NCI-H69 (cell line): ENCODE results near the gene SEMG1.
A peak's percentile ranks its signal among the peaks of the same experiment; 100 is the strongest.

ENCODE experiments used
- DNase-seq: peaks from one replicate; lab custom pipeline; 2025; lab: John Stamatoyannopoulos, UW

SEMG1 gene, protein sequence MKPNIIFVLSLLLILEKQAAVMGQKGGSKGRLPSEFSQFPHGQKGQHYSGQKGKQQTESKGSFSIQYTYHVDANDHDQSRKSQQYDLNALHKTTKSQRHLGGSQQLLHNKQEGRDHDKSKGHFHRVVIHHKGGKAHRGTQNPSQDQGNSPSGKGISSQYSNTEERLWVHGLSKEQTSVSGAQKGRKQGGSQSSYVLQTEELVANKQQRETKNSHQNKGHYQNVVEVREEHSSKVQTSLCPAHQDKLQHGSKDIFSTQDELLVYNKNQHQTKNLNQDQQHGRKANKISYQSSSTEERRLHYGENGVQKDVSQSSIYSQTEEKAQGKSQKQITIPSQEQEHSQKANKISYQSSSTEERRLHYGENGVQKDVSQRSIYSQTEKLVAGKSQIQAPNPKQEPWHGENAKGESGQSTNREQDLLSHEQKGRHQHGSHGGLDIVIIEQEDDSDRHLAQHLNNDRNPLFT

DNA sequence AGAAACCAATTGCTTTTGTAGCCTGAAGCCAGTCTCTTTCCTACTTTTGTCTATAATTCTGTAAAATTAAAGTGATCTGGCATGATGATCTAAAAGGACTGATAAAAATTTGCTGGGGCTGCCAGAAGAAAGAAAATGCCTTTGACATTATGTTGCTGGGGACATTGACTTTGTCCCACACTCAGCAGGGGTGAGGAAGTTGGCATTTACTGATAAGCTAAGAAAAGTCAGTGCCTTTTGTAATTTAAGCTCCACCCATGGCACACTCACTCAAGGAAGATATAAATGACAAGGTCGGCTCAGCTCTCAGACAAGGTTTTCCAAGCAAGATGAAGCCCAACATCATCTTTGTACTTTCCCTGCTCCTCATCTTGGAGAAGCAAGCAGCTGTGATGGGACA is at the start of gene SEMG1:
TSS of gene SEMG1 (plus strand) at position 309 of the 400 bp plus-strand sequence. CDS start at position 330, 21 bp downstream.
- DNase-seq: no peak

DNA sequence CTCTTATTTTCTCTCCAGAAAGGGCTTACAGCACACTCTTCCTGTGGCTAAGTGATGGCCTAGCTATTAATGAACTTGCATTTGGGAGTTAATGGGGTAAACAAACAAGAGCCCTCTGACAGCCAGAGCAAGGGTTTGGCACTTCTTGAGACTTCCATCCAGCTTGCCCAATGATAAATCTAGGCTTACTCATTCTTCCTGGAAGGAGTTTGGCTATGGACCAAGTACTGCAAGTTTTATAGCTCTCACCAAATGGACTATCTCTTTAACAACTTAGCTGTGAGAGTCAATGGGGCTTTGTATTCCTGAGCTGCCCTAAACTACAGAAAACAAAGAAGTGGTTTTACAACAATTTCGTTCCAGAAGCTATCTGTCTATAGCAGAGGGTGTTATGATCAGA is 48.9 kb upstream of the SEMG1 start:
- DNase-seq: no peak

DNA sequence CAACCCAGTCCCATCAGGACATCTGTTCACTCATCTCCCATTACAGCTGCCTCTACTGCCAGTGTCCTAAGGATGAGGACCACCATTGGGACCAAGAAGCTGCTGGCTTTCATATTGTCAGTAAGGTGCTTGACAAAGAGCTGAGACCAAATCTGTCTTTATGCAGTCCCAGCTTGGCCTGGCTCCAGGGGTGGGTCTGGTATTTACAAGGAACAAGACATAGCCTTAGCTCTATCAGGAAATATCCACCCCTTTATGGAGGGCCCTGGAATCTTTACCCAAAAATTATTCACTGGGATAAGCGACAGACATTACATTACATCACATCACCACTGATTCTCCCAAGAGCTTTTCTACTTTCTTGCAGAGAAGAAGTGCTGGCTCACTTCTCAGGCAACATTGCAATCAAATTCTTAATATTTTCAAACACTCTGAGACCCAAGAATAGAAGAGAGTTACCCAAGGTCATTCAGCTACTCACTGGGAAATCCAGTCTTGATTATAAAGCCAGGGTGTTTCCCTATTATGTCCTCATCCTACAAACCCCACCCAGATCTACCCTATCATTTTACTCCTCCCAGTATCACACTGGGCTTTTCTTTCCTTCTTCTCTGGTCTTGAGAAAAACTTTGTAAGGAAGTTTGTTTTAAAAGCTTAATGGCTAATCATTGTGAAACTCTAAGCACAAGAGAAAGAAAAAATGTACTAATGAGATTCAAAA is 43.6 kb upstream of the SEMG1 start:
- DNase-seq: no peak

DNA sequence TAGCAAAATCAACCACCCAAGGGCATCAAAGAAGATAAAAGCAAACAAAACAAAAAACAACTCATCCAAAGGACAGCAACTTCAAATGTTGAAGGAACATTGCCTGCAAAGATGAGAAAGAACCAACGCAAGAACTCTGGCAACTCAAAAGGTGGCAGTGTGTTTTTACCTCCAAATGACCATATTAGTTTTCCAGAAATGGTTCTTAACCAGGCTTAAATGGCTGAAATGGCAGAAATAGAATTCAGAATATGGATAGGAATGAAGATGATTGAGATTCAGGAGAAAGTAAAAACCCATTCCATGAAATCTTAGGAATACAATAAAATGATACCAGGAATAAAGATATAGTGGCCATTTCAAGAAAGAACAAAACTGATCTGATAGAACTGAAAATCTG is 41.9 kb upstream of the SEMG1 start:
- no peak for DNase-seq

DNA sequence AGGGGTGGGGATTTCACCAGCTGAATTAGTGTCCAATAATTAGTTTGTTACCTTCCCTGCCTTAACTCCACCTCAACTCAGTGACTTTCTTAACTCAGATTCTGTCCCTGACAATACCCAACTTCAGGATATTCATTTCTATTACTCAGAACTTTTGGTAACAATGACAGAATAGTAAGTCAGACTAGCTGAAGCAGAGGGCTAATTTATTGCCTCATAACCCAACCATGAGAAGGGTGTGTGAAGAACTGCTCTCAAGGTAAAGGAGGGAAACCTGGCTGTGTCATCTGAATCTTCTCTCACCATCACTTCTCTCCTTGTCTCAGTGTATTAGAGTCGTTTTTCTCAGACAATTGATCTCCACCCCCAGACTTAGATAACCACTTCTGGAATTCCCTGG is 33.3 kb upstream of the SEMG1 start:
- no peak for DNase-seq

DNA sequence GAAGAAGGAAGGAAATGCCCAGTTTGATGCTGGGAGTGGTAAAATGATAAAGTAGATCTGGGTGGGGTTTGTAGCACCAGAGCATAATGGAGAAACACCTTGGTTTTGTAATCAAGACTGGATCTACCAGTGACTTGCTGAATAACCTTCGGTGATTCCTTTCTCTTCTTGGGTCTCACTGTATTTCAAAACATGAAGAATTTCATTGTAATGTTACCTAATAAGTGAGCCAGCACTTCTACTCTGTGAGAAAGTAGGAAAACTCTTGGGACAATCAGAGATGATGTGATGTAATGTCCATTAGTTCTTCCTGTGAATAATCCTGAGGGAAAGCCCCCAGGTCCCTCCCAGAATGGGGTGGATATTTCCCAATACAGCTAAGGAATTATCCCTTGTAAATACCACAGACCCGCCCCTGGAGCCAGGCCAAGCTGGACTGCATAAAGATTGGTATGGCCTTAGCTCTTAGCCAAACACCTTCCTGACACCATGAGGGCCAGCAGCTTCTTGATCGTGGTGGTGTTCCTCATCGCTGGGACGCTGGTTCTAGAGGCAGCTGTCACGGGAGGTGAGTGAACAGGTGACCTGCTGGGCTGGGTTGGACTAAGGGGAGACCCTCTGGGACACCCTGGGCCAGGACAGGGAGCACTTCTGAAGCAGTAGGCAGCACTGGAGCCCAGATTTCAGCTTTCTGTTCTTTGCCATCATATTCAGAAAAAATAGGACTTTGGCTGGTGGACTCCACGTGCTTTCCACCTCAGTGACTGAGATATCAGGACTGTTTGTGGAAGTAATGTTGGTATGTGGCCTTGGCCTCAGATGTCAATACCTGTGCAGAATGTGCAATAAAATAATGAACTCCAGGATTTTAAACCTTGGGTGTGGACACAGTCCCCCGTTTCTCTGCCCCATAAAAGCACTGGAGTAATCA is 32.1 kb upstream of the SEMG1 start, which contains the start of gene PI3:
TSS of gene PI3 (plus strand) at position 469 of the 931 bp plus-strand sequence. CDS start at position 490, 21 bp downstream.
- no peak for DNase-seq

DNA sequence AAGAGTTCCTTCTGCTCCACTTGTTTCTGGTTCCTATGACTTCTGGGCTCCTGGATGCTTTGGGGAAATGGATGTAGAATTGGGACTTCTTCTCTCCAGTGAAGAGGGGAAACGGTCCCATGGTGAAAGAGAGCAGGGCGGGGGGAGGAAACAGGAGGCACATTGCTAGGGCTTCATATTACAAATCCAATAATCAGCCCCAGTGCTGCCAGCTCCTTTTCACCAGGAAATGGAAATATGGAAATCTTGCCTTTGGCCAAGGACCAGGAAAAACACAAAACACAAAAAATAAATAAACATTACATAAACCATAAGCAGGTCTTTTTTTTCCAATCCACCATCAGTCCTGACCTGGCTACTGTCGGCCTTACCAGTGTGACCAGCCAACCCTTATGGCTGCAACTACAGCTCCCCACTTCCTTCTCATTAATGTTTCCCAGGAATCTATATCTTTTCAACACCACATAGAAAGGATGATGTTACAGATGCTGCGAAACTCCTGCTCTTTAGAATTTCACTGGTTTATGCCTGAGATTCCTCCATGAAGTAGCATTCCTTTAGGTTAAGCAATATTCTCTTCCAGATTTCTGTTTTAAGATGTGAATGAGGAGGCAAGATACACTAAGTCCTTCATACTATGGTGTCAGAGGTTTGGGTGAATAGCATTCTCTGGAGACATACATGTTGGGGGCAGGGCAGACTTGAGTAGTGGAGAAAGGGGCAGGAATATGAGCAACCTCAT is 30.1 kb upstream of the SEMG1 start:
- no peak for DNase-seq

DNA sequence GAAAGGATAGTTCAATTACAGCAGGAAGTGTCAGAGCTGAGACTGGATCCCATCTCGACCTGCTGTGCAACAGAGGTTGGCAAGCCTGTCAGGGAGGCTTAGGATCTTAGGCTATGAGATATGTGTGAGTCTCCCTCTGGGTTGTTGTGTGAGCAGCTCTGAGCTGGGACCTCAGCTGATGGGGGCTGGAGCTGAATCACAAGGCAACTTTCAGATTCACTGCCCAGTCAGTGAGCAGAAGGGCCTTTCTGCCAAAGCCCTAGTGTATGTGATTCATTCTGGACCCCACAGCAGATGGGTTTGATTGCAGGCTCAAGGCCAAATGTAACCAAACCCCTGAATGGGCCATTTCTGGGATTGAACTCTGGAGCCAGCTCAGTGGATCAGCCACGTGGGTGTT is 27.7 kb upstream of the SEMG1 start:
- DNase-seq: no peak

DNA sequence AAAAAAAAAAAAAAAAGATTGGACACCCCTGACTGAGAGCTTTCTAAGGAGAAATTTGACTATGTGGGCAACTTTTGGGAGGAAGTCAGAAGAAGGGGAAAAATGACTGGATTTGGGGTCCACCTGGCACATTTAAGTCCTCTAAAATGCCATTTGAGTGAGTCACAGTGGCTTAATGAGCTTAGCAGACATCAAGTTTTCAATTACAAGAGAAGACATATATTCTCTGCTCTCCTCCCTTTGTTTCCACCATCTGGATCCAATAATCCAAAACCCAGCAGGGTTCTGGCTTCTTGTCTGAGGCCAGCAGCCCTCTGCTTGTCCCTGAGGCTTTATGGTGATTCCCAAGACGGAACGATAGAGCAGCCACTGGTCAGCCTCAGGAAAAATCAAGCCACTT is 25.2 kb upstream of the SEMG1 start:
- peak; percentile 61 for DNase-seq

DNA sequence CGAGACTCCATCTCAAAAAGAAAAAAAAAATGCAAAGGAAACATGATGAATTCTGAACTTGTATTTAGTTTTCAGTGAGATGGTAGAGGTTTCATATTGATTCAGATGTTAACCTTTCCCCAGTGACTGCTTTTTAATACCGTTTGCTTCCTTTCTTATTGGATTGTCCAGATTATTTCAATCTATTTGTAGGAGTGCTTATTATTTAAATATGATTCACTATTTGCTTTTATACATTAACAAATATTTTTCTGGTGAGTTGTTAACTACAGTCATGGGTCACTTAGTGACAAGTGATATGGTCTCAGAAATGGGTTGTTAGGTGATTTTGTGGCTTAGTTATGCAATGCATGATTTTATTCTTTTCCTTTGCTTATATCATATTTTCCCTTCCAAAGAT is 23.7 kb upstream of the SEMG1 start:
- DNase-seq: no peak

DNA sequence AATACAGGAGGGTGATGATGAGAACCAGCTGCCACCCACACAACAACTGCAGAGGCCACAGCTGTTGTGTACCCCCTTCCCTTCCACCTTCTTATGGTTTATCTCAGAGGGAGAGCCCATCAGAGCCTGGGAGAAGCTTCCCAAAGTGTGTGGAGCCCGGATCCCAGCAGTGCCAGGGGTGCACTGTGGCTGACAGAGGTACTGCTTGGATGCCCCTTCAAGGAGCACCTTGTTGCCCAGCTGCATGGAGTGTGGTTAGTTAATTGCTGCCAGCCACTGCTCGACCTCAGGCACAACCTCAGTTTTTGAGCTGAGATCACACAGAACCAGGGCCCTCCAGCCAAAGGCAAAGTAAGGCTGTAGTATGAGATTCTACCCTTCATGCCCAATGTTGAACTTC is 19.1 kb upstream of the SEMG1 start:
- no peak for DNase-seq

DNA sequence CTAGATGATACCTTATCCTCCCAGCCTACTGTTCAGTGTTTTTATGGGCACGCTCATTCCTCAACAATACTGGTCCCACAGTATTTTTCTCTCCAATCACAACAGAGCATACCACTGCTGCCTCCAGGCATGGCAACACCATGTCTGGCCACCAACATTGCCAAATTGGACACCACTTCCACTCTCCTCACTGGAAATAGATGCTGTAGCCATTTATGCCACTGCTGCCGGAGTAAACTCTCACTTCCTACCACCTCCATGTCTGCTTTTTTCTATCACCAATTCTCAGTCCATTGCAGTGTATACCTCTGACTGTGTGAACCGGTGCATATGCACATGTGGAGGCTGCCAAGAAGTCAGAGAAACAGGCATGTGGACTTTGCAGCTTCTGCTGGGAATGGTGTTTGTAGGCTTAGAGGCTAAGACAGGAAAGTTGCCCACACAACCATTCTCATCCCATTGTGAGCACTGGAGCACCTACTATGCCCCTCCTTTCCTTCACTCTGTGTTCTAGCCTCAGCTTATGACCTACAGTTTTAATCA is 17.7 kb upstream of the SEMG1 start:
- no peak for DNase-seq

DNA sequence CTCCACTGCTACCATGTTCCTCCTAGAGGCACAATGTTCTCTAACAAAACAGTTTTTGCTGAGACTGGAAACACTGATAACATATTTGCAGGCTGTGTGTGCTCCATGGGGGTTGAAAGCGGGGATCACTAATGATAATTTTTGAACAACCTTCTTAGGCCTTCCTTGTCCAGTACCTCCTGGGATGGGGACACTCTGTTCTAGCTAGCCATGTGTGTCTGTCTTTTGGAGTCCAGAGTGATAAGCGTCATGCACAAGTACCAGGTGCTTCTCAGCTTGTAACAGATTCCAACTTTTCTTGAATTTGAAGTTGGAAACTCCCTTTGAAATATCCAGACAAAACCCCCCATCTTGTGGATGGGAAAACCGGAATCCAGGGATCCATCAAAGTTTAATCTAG is 17.0 kb upstream of the SEMG1 start:
- no peak for DNase-seq

DNA sequence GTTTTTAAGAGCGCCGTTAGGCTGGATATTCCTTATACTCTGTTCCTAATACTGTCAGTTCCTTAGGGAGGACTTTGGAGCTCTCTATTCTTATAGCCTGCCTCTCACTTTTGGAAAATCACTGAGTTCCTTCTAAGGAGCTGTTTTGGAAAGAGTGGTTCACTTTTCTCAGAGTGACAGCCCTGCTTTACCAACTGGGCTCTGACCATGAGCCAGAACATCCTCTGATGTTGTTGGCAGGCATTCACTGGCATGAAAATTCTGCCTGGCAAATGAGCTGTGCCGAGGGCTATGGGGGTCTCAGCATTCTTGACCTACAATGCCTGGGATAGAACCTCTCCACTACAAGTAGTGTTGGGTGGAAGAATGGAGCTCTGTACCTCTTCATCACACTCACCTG is 14.9 kb upstream of the SEMG1 start:
- DNase-seq: no peak

DNA sequence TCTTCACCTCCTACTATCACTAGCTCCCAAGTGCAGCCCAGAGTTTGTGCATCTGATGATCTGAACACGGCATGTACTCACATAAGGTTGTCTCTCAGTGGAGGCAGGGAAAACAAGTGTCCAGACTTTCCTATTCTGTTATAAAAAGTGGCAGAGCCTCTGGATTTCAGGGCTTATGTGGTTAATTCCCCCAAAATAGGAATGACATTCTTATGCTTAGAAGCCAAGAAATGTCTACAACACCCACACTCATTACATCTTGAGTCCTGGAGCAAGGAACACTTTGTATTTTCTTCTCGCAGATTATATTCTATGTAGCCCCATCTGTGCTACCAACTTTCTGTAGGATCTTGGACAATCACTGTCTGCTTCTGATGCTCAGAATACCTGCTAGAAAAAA is 13.5 kb upstream of the SEMG1 start:
- no peak for DNase-seq

DNA sequence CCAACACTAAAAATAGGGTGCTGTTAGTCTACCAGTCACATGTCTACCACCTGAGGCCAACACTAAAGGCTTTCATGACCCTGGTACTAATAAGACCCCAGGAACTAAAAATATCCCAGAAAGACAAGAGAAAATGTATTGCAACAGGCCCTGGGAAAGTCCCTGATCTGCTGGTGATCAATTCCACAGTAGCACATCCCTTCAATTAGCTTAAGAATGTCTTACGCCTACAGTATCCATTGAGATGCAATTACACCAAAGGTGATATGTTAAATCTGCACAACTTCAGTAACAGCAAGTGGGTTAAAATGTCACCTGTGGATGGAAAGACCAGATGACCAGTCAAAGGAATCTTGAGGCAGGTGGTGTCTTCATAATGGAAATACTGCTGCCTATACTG is 3.1 kb downstream of the SEMG1 start:
- no peak for DNase-seq

DNA sequence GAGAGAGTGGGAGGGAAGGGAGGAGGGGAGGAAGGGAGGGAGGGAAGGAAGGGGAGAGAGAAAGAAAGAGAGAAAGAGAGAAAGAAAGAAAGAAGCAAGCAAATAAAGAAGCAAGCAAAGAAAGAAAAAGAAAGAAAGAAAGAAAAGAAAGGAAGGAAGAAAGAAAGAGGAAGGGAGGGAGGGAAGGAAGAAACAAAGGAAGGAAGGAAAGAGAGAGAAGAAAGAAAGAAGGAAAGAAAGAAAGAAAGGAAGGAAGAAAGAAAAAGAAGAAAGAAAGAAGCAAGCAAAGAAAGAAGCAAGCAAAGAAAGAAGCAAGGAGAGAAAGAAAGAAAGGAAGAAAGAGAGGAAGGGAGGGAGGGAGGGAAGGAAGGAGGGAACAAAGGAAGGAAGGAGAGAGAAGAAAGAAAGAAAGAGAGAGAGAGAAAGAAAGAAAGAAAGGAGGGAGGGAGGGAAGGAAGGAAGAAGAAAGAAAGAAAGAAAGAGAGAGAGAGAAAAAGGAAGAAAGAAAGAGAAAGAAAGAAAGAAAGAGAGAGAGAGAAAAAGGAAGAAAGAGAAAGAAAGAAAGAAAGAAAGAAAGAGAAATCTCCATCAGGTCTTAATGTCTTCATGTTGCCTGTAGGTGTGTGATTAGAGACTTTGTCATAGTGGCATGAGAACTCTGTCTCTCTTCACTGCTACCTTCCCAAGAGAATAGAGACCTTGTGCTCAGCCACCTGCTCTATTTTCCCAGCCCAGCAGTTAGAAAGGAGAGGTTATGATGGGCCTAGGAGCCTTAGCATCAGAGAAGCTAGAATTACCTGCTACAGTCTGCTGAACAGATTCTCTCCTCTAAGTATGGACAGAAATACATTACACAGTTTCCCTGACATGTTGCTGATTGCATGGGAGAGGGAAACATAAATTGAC is 5.0 kb downstream of the SEMG1 start:
- DNase-seq: no peak

DNA sequence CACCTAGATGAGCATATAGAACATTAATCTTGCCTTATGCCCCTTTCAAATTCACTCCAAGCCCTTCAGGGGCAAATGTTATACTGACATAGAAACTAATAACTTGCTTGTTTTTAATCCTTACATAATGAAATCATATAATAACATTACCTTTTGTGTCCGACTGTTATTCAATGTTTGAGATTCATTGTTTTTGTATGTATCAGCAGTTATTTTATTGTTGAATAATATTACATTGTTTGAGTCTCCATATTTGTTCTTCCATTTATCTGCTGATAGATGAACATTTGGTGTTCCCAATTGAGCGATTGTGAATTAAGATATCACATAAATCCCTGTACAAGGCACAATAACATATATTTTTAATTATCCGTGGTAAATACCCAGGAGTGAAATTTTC is 6.0 kb downstream of the SEMG1 start:
- DNase-seq: no peak

DNA sequence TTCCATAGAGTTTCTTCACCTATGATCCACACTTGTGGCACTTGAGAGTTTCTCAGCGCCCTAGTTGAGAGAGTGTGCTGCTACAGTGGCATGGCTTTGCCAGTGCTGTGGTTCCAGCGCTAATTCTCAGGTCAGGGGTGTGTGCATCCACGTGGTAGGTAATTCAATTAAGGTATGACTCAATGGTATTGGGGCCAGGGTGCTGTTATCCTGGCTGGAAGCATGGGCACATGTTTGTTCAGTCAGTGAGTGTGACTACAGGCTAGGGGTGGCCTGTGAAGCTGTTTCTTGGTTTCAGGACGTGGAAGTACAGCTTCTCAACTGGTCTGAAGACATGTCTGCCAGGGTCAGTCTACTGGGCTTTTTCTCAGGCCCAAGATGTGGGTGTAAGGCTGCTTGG is 11.3 kb downstream of the SEMG1 start:
- no peak for DNase-seq

DNA sequence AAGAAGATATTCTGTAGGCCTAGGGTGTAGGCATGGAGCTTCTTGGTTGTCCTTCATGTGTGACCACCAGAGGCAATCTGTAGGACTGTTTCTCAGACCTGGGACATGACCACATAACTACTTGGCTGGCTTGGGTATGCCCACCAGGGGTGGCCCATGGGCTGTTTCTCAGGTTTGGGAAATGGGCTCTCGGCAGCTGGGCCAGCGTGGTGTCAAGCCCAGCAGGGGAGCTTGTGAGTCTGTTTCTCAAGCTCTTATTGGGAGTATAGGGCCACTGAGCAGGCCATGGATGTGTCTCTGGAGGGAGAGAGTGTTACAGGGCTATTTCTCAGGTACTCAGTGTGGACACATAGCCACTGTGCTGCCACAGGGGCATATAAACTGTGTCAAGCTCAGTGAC is 11.8 kb downstream of the SEMG1 start:
- DNase-seq: no peak
